HG02870 (cell line): ENCODE results near the gene BMP8A.

Experiments
- ATAC-seq: cut with Tn5 transposase; IDR thresholded peaks from one replicate; pipeline ENCODE4 v1.9.1; 2021; ENCODE audit warnings: mild to moderate bottlenecking, moderate library complexity; ENCODE audit not compliant: unreplicated experiment

Gene BMP8A

GRCh38 chr1:39567302-39567701 is 75.9 kb downstream of the BMP8A start:
- ATAC-seq = no peak

GRCh38 chr1:39568208-39568607 is 76.8 kb downstream of the BMP8A start:
- ATAC-seq = no peak

GRCh38 chr1:39569034-39569433 is 77.6 kb downstream of the BMP8A start:
- ATAC-seq = no peak

GRCh38 chr1:39570477-39571177 is 79.2 kb downstream of the BMP8A start:
- ATAC-seq = no peak

GRCh38 chr1:39571178-39571483 is 79.7 kb downstream of the BMP8A start:
- no peak for ATAC-seq

GRCh38 chr1:39572379-39573096 is 81.1 kb downstream of the BMP8A start:
- no peak for ATAC-seq

GRCh38 chr1:39573097-39573465 is 81.6 kb downstream of the BMP8A start:
- ATAC-seq = no peak

GRCh38 chr1:39573736-39574624 is 82.5 kb downstream of the BMP8A start:
- no peak for ATAC-seq

- ATAC-seq = no peak
These were observed 83.2 kb downstream of the BMP8A start for GRCh38 chr1:39574646-39575045.
